HG03378 (cell line): ENCODE data around the gene NKRF.
"Not testable (repeated sequence)": the region's sequence is repeated elsewhere in the genome, so short reads cannot be mapped to it uniquely, and the experiment has no call there.

Experiments used
- ATAC-seq: cut with Tn5 transposase; IDR thresholded peaks from one replicate; pipeline ENCODE4 v1.9.1; 2021; ENCODE audit warnings: mild to moderate bottlenecking, moderate library complexity; ENCODE audit not compliant: unreplicated experiment

The NKRF gene

DNA sequence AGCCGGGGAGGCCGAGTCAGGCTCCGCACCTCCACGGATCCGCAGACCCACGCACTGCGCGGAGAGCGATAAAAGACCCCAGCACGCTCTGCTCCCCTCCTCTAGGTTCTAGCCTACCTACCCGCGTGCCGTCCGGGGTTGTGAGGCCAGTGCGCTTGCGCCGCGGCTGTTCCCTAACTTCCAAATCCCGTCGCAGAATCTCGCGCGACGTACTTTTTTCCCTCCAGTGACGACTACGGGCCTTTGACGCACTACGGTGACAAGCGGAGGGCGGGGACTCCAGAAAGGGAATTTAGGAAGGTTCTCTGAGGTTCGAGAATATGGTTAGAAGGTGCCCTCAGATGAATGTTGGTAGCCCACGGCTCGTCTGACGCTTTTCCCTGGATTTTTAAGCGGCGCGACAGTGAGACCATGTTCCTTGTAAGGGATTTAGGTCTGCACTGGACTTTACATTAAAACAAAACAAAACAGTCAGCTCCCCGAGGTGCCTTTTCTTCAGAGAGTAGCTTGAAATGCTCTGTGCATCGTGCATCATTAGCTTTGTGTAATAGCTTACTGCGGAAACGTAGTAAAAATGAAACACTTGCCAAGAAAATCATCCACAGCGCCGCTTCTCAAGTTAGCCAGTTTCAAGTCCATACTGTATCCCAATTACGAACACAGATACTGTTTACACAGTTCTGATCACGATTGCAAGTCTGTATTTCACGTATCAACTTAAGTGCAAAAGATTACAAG lies at the start of gene NKRF:
NKRF (minus strand) TSS at position 145 of the 738 bp plus-strand sequence.
- peak; percentile 75 for ATAC-seq

DNA sequence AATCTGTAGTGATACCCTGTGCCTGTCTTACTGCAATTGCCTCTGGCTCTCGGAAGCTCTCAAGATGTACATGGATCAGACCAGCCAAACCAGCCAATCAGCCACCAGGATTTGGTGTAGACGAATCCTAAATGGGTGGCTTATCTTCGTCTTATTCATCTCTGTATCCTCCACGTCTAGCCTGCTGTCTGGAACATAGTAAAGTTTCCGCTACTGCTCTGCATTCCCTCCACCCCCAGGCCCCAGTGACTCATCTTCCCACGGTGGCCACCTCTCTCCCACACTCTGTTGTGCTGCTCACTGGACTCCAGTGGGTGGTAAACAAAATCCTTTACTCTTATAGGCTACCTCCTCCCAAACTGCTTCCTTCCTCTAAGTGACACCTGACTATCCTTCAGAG lies 48.9 kb upstream of the NKRF start:
- ATAC-seq = no peak

DNA sequence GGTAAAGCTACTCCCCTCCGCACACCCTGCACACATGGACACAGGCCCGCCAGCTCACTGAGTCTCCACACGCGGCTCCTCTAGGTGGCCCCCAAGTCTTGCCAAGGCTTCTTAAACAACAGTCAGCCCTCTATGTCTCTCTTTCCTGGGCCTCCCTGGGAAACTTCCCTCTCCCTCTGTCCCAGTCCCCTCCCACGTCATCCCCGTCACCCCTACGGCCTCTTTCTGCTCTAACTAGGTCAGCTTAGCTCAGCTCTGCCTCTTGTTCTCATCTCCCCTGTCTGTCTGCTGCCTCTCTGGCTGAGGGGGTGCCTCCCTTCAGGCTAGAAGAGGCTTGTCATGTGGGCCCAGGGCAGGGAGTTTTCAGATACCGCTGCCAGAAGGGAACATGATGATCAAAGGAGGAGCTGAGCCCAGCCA lies 47.9 kb upstream of the NKRF start:
- ATAC-seq = no peak

DNA sequence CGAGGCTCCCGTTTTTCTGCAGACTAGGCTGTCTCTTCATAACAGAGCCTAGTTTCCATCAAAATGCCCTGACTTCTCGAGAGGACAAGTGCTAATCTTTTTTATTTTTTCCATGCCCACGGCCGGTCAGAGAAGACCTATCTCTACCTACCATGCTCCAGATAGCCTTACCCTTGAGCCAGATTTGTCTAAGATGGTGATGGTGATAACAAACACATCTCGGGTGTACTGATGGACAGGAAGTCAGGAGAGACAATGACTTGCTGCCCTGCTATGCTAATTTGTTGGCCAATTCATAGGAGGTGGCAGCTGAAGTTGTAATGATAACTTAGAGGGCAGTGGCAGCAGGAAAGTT lies 42.2 kb upstream of the NKRF start:
- ATAC-seq = peak; percentile 10

DNA sequence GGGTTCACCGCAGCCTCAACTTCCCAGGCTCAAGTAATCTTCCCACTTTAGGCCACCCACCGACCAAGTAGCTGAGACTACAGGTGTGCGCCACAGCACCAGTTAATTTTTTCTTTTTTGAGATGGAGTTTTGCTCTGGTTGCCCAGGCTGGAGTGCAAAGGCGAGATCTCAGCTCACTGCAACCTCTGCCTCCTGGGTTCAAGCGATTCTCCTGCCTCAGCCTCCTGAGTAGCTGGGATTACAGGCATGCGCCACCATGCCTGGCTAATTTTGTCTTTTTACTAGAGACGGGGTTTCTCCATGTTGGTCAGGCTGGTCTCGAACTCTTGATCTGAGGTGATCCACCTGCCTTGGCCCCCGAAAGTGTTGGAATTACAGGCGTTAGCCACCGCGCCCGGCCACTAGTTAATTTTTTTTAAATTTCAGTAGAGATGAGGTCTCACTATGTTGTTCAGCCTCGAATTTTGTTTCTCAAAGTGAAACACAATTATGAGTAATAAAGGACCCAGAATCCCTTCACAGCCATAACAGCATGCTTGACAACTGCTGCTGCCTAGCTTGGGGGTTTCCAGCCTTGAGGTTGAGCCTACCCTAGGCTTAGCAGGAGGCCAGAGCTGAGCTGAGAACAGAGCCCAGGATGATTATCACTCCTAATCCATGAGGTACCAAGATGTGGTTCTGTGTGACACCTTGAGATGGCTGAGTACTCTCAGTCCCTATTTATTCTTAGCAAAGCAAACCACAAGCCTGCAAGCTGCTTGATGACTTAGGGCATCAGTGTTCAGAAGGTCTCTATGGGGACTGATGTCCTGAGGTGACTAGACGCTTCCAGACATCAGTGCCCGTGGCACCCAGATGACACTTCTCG lies 41.6 kb upstream of the NKRF start:
- ATAC-seq = peak; percentile 95

DNA sequence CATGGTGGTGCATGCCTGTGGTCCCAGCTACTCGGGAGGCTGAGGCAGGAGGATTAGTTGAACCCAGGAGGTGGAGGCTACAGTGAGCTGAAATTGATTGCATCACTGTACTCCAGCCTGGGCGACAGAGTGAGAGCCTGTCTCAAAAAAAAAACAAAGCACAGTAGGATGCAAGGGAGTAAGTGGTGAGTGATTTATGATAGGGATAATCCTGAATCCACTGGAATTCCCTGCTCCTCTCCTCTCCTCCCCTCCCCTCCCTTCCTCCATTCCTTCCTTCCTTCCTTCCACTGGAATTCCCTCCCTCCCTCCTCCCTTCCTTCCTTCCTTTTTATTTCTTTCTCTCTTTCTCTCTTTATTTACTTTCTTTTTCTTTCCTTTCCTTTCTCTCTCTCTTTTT lies 40.9 kb upstream of the NKRF start:
- ATAC-seq = no peak

DNA sequence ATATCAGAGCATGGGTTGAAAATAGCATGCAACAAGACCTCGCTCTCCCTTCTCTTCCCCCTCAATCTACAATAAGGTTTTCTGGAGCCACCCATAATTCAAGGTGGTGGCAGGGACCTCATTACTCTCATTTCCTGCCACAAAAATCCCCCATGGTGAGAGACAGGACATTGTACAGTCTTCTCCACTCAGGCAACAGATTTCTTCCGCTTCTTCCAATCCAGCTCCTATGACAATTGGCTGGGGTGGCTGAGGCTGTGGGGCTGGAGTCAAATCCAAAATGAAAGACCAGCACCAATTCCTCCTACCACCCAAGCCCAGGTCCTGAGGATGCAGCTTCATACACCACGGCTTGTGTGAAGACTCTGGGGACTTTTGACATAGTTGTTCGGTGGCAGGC lies 40.3 kb upstream of the NKRF start:
- ATAC-seq = peak; percentile 27

DNA sequence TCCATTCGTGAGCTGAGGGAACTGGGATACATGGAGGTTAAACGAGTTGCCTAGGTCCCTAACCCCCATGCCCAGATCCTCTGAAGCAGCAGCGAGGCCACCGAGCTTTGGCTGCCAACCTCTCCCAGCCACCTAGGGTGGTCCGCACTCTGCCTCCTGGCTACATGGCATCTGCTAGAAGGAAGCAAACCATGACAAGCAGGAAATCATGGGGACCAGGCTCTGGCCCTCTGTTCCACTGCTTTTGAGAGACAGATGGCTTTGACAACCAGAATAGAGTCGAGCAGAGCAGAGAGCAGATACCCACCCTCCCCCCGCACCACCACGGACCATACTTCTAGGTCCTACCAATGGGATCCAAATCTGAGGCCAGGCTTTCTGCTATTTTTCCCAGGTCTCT lies 37.5 kb upstream of the NKRF start:
- ATAC-seq = no peak

DNA sequence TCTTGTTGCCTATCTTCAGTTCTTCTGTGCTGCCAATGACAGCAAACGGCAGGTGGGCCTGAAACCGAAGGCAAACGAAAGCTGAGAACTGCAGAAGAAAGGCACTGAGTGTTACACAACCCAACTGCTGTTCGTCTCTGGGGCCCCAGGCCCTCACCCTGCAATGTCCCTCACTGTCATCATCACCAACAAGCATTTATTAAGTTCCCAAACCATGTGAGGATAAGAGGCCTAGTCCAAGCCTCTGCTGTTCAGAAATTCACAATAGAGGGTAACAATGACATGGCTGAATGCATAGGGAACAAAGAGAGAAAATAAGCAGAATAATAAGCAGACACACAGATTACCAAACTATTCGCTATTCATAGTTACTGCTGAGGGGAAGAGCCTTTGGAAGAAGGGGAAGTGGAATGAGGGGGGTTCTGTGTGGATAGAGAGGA lies 34.5 kb upstream of the NKRF start:
- ATAC-seq = no peak

DNA sequence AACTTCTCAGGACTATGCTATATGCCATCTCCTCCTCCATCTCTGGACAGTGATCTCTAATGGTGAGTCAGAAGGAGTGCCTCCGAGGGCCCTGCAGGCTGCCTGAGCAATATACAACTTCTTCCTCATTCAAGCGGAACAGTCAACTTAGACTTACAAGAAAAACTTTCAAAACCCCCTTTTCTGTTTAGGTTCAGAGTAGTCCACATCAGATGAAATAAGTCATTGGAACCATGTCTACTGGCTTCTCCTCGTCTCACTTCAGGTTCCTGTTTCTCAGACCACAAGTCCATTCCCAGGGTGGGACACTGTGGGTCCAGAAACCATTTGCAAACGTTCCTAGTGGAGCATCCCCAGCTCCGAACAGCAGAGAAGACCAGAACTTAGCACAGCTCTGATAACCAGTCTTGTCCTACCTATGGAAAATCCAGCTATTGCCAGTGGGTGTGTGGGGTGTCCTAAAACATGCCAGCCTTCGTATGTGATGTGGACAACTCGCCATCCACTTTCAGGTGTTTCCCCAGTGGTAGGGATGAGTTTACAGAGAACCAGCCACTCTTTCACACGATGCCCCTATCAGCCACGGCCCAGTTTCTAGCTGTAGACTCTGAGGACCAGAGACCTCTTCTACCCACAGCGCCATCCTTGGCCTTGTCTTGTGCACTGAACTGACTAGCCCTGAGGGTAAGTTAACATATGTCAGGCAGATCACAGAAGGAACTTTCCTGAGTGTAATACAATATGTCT lies 32.7 kb upstream of the NKRF start:
- ATAC-seq = peak; percentile 90

DNA sequence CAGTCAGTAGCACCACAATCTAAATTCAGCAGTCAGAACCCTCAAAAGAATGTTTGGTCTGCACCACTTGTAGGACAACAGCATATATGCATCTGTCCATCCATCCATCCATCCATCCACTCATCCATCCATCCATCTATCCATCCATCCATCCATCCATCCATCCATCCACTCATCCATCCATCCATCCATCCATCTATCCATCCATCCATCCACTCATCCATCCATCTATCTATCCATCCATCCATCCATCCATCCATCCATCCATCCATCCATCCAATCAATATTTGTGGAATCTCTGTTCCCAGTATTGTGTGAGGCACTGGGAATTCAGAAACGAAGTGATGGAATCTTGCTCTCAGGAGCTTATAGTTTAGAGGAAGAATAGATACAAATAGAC lies 31.2 kb upstream of the NKRF start:
- ATAC-seq = not testable (repeated sequence)

DNA sequence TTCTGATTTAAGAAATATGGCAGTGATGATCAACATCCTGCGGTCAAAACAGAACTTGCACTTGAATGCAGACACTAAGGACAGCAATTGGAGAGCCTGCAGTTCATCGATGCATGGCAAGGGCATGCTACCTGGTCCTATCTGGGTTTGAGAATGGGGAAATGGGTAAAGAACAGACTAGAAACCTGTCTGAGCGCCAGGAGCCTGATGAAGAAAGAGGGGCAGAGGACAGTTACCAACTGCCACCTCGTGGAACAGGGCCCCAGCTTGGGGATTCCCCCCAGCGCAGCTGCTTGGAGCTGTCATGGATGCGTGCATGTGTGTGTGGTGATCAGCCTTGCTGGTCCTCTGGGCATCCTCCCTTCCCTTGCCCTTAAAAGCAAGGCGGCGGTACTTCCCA lies 30.2 kb upstream of the NKRF start:
- peak; percentile 38 for ATAC-seq

DNA sequence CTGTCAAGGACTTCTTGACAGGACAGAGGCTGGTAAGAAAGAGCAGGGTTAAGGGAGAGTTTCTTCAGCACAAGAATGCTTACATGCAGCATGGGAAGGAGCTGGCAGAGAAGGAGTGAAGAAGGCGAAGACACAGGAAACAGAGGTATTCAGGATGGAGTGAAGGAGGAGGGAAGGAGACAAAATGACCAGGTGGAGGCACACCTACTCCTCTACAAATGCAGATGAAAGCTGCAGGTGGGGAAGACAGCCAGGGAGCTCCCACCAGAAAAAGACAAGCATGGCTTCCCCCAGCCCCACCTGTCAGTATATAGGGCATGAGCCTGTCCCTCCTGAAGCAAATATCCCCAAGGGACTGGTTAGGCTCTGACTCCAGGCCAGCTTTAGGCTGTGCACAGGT lies 29.6 kb upstream of the NKRF start:
- no peak for ATAC-seq

DNA sequence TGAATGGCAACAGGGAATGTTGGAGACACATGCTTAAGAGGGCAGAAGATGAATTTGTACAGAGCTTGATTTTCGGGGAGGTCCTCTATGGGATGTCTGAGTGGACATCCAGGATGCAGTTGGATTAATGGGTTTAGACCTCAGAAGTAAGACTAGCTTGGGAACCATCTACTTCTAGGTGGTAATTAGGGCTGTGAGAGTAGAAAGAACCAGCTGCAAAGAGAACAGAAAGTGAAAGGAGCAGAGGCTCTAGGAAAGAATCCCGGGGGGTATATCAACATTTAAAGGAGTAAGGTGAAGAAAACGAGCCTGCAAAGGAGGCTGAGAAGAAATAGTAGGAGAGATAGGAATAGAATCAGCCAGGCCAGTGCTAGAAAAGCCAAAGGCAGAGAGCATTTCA lies 29.0 kb upstream of the NKRF start:
- no peak for ATAC-seq

DNA sequence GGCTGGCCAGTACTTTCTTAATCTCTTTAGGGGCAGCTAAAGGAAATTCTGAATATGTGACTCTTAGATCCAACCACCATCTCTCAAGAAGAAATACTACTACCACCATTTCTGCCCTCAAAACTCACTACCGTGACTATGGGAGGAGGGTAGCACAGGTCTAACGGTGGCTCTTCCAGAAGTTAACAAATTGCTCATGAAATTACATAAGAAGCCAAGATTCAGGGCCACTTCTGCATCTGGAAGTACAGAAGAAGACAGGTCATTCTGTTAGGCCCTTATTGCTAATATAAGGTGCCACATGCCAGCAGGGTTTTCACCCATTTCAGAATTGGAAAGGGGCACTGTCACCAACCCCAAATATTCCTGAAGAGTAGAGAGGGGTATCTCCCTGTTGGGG lies 19.6 kb upstream of the NKRF start:
- no peak for ATAC-seq

DNA sequence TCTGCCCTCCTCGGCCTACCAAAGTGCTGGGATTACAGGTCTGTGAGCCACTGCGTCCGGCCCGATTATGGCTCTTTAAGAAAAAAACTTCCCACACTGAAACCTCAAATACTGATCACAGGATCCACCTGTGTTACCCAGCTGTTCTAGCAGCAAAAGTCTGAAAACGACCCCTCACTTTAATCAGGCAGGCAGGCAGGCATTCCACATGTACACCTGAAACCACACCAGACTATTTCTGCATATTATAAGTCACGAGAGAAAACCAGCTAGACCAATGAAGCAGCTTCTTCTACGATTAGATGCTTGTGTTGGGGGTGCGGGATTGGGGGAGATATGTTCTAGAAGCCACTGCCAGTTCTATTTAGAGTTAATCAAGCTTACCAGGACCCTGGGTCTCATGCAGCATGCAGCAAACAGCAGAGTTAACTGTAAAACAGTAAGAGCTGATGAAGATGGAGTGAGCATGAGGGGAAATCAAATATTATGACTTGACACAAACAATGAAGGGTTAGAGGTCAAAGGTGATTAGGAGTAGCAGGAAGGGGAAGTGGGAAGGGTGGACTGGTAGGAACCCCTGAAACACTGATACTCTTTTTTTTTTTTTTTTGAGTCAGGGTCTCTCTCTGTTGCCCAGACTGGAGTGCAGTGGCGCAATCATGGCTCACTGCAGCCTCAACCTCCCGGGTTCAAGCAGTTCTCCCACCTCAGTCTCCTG lies 18.9 kb upstream of the NKRF start:
- no peak for ATAC-seq

DNA sequence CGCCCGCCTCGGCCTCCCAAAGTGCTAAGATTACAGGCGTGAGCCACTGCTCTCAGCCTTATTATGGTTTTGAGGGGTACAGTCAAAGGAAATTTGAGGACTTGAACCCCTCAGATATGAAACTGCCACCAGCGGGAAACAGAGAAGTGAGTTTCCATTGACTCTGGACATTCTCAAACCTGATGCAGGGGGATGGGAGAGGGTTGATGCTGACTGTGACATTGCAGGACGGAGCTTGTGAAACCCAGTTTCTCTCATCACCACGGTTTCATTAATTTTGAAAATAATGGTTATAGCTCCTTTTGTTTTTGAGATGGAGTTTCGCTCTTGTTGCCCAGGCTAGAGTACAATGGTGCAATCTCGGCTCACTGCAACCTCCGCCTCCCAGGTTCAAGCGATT lies 18.2 kb upstream of the NKRF start:
- ATAC-seq = no peak

DNA sequence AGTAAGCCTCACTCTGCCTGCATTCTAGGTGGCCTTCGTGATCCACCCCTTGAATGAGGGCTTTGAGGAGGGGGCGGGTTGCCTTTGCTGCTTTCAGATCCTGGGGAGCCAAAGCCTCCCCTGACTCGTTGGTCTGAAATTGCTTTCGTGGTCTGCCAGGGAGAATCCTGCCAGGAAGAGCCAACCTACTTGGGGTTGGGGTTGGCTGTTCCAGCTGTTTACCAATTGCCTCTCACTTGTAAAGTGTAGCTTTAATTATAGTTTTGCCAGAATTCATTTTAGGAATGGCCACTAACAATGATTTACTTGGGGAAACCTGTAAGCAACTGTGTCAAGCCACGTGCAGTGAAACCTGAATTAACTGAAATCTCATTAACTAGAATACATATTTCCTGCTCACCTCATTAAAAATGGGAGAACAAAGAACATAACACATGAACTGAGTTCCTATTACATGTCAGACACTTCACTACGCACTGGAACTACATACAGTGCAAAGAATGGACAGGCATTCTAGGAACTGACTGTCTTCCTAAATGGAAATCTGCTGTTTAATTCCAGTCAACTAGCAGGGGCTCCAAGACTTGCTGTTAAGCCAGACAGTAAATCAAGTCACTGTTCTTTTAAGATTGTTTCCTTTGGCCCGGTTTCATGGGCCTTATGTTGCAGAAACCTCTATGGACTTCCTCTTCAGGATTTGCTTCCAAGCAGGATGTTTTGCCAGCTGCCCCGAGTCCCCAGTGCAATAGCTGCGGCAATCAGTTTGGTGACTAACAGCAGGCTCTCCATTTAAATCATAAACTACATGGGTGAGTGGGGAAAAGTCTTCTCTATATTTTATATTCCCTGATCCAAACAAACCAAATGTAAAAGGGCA lies 16.4 kb upstream of the NKRF start:
- ATAC-seq = no peak

DNA sequence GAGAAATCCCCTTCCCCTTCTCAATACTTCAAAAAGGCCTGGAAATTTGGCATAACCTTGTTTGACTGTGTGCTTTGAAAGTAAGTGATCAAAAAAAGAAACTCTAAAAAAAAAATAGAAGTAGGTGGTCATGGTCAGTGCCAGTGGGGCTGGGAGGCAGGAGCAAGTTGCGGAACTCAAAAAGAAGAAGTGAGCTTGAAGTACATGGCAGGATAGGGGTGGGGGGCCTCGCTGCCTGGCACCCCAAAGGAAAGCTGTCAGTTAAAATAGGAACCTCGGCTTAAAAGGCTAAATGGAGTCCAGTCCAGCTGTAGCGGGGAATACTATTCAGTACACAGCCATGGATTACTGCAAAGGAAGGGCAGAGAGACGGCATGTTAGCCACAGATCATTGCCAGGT lies 12.2 kb upstream of the NKRF start:
- ATAC-seq = no peak
